LNCAP (cell line): ENCODE measurements around the gene FPR2.
A peak's percentile ranks its signal among the peaks of the same experiment; 100 is the strongest.

Experiments used
- TF ChIP-seq, protein P1 (sequence below): fragments of 450-650 bp; IDR thresholded peaks from 2 replicates; pipeline ENCODE4 v1.5.1; 2017; ENCODE audit warnings: mild to moderate bottlenecking

The FPR2 gene

DNA sequence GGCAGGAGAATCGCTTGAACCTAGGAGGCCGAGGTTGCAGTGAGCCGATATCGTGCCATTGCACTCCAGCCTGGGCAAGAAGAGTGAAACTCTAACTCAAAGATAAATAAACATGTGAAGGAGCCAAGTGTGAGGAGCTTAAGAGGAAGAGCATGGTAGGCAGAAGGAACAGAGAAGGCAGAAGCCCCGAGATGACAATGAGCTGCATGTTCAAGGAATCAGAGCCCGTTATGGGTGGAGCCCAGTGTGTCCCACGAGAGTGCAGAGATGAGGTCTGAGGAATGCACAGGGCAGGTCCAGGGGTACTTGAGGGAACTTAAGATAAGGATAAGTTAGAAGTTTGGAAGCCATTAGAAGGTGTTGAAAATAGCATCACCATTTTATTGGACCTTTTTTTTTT, 716 bp downstream of the FPR2 start:
- TF ChIP-seq, protein P1, sequence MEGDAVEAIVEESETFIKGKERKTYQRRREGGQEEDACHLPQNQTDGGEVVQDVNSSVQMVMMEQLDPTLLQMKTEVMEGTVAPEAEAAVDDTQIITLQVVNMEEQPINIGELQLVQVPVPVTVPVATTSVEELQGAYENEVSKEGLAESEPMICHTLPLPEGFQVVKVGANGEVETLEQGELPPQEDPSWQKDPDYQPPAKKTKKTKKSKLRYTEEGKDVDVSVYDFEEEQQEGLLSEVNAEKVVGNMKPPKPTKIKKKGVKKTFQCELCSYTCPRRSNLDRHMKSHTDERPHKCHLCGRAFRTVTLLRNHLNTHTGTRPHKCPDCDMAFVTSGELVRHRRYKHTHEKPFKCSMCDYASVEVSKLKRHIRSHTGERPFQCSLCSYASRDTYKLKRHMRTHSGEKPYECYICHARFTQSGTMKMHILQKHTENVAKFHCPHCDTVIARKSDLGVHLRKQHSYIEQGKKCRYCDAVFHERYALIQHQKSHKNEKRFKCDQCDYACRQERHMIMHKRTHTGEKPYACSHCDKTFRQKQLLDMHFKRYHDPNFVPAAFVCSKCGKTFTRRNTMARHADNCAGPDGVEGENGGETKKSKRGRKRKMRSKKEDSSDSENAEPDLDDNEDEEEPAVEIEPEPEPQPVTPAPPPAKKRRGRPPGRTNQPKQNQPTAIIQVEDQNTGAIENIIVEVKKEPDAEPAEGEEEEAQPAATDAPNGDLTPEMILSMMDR, result no peak

DNA sequence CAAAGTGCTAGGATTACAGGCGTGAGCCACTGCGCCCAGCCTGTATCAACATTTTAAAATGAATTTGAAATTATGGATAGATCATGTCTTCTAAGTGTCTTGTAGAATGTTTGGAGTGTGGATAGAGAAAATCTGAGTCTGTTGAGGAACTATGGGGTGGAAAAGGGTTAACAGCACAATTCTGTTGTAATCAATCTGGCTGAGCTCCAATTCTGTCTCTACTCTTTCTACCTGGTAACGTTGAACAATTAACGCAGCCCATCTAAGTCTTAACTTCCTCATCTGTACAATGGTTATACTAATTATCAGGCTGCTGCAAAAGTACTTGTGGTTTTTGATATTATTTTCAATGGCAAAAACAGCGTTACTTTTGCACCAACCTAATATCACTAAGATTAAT, 4.1 kb downstream of the FPR2 start:
- TF ChIP-seq, protein P1, result no peak

DNA sequence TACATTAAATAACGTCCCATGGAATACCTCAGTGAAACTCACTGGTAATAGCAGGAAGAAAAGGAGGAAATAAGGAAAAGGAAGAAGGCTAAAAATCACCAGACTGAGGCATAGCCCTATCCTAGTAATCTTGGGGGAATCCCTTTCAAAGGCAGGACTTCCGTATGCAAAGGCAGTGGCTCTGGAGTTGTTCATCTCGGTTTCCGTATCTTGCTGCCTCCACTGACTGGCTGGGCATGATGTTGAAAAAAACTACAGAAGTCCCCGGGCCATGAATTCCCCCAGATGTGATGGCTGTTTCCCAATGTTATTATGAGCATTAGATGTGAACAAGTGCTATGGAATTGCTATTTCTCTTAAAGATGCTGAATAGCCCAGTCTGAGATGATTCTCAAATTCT, 5.5 kb downstream of the FPR2 start:
- TF ChIP-seq, protein P1, result no peak

DNA sequence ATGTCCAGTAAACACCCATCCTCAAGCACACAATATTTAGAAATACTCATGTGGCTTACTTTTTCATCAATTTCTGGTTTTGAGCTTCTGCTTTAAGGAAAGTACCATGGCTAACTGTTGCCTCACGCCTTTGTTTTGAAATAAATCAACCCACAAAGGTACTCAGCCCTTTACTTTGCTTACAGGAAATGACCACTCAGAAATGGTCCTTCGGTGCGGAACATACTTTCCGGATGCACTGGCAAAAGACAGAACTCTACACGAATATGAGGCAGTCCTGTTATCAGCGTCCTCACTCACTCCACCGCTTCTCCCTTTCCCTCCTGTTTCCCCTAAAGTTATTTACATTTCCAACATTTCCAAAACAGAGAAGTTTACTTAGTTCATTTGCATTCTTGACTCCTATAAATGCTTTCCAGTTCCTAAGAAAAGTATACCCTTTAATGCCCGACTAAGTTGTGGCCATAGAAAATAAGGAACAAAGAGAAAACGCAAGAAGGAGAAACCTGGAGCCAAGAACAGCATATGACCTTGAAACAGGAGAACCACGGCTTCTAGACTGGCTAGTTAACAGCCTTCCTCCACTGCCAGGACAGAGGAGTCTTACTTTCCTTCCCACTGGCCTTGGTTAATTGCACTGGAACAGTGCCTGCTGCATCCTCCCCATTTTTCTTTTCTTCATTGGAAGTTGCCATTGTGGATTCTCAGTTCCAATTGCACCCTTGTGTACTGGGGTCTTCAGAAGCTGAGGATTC, 10.6 kb downstream of the FPR2 start:
- TF ChIP-seq, protein P1, result no peak

DNA sequence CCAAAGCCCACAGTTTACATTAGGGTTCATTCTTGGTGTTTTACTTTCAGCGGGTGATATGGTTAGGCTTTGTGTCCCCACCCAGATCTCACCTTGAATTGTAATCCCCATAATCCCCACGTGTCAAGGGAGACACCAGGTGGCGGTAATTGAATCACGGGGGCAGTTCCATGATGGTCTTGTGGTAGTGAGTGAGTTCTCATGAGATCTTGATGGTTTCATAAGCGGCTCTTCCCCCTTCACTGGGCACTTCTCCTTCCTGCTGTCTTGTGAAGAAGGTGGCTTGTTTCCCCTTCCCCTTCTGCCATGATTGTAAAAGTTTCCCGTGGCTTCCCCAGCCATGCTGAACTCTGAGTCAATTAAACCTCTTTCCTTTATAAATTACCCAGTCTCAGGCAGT, 12.0 kb downstream of the FPR2 start:
- TF ChIP-seq, protein P1, result no peak

DNA sequence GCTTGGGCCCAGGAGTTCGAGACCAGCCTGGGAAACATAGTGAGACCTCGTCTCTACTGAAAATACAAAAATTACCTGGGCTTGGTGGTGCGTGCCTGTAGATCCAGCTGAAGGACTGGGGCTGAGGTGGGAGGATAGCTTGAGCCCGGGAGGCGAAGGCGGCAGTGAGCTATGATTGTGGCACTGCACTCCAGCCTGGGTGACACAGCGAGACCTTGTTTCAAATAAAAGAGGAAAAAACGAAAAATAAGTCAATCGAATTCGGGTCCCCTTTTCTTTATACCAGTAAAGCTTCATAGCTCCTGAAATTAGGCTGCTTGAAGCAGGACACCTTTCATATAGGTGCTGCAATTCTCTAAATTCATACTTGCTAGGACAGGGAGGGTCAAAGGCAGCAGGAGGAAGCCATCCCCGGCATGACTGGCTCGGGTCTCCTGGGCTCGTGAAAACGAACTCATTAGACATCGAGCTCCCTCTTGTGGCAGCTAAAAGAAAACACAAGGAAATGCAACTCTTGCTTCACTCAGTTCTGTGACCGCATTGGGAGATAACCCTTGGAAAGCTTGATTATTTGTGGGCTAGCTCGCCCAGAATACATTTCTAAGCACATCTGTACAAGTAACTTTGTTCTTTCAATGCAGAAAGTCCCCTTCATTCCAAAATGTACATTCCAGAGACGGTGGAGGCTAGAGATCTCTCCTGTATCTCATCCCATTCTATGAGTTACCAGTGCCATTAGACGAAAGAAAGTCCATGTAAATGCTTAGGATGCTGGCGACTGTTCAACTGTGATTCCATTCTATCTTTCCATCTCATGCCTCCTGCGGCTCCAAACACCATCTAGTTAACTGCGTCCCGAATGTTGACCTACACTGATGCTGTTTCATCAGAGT, 16.8 kb downstream of the FPR2 start:
- TF ChIP-seq, protein P1, result peak; percentile 73

DNA sequence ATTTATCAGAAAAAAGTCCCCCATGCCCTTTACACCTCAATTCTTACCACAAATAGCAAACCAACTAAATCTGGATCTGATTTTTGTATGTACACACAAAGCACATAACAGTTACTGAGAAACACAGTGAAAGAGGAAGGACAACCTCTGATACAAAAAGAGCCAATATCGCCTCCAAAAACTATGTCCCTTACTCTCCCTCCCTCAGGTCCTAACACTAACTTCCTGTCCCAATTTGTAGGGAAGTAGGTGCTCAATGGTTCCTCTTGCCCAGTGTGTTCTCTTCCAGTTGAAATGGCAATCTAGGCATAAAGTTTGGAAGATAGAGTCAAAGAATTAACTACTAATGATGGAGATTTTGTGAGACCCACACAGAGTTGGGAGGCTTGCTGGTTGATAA, 18.2 kb downstream of the FPR2 start:
- TF ChIP-seq, protein P1, result no peak
